GM13976 (cell line): ENCODE data around the gene SLC4A3.

Source experiments
- DNase-seq: peaks from one replicate; pipeline ENCODE4 v3.0.0; 2012; ENCODE audit warnings: low spot score
- CTCF ChIP-seq: IDR thresholded peaks from 2 replicates; pipeline ENCODE4 v1.5.1; 2012; ENCODE audit warnings: borderline replicate concordance, mild to moderate bottlenecking; ENCODE audit not compliant: insufficient read depth; ENCODE audit errors: extremely low read depth, missing control alignments, control extremely low read depth
- in situ Hi-C: fragments of 300-500 bp; cut with MboI; formaldehyde crosslinking; loops from one replicate; pipeline ENCODE4 v1.12.0; 2022; ENCODE audit warnings: low sequenced_read_pairs, mixed read lengths, inconsistent platforms; ENCODE audit not compliant: unreplicated experiment

SLC4A3 gene

GRCh38 chr2:219628235-219628985, 980 bp downstream of the SLC4A3 start:
- in situ Hi-C loops, result no loop called here
- DNase-seq, result no peak
- TF ChIP-seq CTCF, result no peak

DNA sequence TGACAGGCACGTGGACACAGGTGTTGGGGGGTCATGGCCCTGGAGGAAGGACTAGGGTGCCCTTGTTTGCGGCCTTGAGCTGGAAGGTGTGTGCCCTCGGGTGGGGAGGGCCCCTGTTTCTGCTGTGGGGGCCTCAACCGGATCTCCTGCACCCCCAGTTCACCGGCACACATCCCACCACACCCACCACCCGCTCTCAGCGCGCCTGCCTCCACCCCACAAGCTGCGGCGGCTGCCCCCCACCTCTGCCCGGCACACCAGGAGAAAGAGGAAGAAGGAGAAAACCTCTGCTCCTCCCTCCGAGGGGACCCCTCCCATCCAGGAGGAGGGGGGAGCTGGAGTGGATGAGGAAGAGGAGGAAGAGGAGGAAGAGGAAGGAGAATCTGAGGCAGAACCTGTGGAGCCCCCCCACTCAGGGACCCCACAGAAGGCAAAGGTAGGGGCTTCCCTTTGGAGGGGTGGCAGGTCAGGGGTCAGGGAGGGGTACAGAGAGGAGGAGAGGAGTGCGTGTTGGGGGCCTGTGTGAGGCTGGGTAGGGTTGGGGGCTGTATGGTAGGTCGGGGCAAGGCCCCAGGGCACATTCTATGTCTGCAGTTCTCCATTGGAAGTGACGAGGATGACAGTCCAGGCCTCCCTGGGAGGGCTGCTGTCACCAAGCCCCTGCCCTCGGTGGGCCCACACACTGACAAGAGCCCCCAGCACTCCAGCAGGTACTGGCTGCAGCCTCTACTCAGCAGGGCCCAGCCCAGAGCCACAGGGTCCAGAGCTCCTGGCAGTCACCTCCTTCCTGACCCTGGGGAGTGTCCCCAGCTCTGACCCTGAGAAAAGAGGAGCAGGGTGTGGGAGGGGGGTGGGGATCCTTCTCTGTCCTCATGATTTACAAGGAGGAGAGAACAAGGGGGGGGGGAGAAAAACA, 1.8 kb downstream of the SLC4A3 start:
- no peak for TF ChIP-seq CTCF
- no peak for DNase-seq
- in situ Hi-C loops, result no loop called here

DNA sequence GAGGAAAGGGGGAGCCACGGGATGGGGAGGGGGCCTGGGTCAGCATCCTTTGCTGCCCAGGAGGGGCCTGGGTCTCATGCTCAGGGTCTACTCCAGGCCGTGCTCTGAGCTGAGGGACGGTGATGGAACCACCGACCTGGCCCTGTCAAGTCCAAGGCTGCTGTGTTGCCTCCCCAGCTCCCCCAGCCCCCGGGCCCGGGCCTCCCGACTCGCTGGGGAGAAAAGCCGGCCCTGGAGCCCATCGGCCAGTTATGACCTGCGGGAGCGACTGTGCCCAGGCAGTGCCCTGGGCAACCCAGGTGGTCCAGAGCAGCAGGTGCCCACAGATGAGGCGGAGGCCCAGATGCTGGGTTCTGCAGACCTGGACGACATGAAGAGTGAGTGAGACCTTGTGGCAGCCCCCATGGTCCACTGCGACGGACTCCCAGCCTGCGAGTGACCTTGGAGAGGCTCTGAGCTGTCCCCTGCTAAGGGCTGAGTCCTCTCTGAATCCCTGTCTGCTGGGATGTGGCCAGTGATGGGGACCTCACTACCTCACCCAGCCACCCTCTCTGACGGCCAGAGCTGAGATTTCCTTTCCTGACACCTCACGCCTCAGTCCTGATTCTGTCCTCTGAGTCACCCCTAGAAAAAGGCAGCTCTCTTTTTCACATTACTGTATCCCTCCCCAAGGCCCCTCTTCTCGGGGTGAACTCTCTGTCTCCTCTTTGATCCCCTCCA, 2.7 kb downstream of the SLC4A3 start:
- peak; percentile 47 for DNase-seq
- in situ Hi-C loops, result no loop called here
- no peak for TF ChIP-seq CTCF

DNA sequence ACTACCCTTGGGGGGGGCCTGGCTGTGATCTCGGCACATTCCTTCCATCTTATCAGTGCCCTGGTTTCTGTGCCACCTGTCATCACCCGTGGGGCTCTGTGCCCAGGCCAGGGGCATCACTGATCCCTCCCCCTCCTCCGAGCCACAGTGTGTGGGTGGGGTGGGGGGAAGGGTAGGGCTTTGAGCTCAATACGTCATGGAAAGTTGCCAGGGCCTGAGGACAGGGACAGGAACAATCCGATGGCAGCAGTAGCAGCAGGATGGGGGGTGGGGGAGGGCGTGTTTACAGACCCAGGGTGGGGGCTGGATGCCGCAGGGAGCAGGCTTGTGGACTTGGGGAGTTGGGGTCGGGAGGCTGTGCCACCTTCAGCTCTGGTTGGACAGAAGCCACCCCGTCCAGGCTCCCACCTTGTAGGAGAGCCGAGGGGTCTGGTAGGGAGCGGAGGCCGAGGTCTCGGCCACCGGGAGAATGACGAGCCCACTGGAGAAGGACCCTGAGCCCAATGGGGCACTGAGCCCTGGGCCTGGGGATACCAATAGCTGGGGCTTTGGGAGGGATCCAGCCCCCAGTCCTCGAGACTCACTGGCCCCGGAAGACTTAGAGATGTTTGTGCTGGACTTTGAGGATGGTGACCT, 3.5 kb downstream of the SLC4A3 start:
- no peak for TF ChIP-seq CTCF
- in situ Hi-C loops, result no loop called here
- DNase-seq, result peak; percentile 34

GRCh38 chr2:219631406-219631891, 4.0 kb downstream of the SLC4A3 start:
- in situ Hi-C loops, result no loop called here
- DNase-seq, result no peak
- no peak for TF ChIP-seq CTCF
